ENCODE measurements around the gene CACNA1G.

Gene CACNA1G

GRCh38 chr17:50657627-50658026 is 97.1 kb downstream of the CACNA1G start:
- Mint-ChIP-seq H3K27me3 (peaks cover 5% of the 10 kb centered on the region), H3K36me3 (ENCODE audit: low read depth) (peaks cover 40% of the 10 kb centered on the region), H3K27ac (no peak overlapping the region), H3K9me3 (no peaks in the 10 kb centered on the region), H3K4me1 (ENCODE audit: low read depth) (peaks cover 47% of the 10 kb centered on the region), H3K4me3 (no peak overlapping the region)
- intact Hi-C loops (cut with micrococcal nuclease) = no loop called here

DNA sequence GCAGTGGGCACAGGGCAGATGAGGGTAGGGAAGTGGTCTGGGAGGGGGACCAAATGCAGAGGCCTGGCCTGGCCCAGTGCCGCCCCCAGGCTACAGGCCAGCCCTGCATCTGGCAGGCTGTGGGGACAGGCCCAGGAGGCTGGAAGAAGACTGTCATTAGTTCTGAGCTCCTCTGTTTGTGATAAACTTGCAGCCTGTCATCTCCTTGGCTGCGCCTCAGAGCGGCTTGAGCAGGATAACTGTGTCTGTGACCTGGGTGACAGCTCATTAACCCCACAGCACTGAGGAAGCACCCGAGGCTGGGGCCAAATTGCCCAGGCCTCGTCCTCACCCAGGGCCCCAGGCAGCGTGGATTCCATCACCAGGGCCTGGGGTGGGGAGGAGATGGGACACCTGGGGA is 98.1 kb downstream of the CACNA1G start:
- intact Hi-C loops (cut with micrococcal nuclease) = no loop called here
- Mint-ChIP-seq H3K27ac (peak overlapping the region; percentile 50), H3K36me3 (ENCODE audit: low read depth) (peaks cover 50% of the 10 kb centered on the region)

DNA sequence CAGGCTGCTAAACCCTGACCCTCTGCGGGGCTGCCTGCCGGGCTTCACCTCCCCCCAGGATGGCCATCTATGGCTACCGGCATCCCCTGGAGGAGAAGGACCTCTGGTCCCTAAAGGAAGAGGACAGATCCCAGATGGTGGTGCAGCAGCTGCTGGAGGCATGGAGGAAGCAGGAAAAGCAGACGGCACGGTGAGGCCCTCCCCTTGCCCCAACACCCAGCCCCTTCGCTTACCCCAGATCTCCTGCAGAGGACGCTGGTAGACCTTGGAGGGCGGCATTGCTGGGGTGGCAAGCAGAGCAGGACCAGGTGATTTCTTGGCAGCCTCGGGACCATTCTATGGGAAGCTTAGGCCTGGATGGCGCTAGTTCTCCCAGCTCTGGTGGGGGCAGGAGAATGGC is 98.7 kb downstream of the CACNA1G start:
- H3K27me3 Mint-ChIP-seq = peaks cover 4% of the 10 kb centered on the region
- peaks cover 63% of the 10 kb centered on the region for H3K4me1 Mint-ChIP-seq (ENCODE audit: low read depth)
- no peak overlapping the region for H3K4me3 Mint-ChIP-seq
- H3K9me3 Mint-ChIP-seq = no peaks in the 10 kb centered on the region
- peaks cover 55% of the 10 kb centered on the region for H3K36me3 Mint-ChIP-seq (ENCODE audit: low read depth)
- intact Hi-C loops (cut with micrococcal nuclease) = no loop called here
- peak overlapping the region; percentile 50 for H3K27ac Mint-ChIP-seq

More for the DNA sequence above, 98.1 kb downstream of the CACNA1G start:
- Mint-ChIP-seq H3K9me3 (no peaks in the 10 kb centered on the region), H3K4me3 (no peak overlapping the region), H3K4me1 (ENCODE audit: low read depth) (peaks cover 57% of the 10 kb centered on the region), H3K27me3 (peaks cover 4% of the 10 kb centered on the region)

GRCh38 chr17:50660042-50660886 is 99.7 kb downstream of the CACNA1G start:
- Mint-ChIP-seq H3K27ac (peak overlapping the region; percentile 73), H3K4me1 (ENCODE audit: low read depth) (peaks cover 64% of the 10 kb centered on the region)

DNA sequence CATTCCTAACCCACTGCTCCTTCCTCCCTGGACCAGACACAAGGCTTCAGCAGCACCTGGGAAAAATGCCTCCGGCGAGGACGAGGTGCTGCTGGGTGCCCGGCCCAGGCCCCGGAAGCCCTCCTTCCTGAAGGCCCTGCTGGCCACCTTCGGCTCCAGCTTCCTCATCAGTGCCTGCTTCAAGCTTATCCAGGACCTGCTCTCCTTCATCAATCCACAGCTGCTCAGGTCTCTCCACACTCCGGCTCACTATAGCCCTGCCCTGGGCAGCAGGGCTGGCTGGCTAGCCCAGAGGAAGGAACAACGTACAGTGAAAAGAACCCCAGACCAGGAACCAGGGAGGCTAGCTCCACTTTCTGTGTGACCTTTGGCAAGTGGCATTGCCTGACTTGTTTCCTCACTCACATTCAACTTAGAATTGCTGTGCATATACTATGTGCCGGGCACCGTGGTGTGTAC is 100.4 kb downstream of the CACNA1G start:
- Mint-ChIP-seq H3K4me1 (ENCODE audit: low read depth) (peaks cover 64% of the 10 kb centered on the region), H3K4me3 (no peak overlapping the region), H3K36me3 (ENCODE audit: low read depth) (peaks cover 57% of the 10 kb centered on the region), H3K9me3 (no peaks in the 10 kb centered on the region), H3K27ac (peak overlapping the region; percentile 73), H3K27me3 (peaks cover 4% of the 10 kb centered on the region)
- intact Hi-C loops (cut with micrococcal nuclease) = no loop called here

More at GRCh38 chr17:50660042-50660886, 99.7 kb downstream of the CACNA1G start:
- Mint-ChIP-seq H3K9me3 (no peaks in the 10 kb centered on the region), H3K27me3 (peaks cover 4% of the 10 kb centered on the region), H3K36me3 (ENCODE audit: low read depth) (peaks cover 57% of the 10 kb centered on the region), H3K4me3 (no peak overlapping the region)
- intact Hi-C loops (cut with micrococcal nuclease) = no loop called here

DNA sequence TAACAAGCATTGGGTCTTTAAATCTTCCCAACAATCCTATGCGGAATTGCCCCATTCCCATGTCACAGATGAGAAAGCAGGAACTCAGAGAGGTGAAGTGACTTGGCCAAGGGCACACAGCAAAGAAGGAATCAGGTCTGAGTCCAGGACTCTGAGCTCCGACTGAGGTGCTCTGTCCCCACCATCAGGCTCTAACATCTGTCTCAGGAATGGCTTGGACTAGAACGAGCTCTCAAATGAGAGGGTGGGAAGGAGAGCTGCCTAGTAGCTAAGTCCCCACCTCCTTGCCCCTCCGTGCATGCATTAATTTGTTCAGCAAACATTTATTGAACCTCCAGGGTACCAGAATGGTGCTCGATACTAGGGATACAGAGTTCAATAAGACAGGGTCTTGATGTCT is 100.8 kb downstream of the CACNA1G start:
- Mint-ChIP-seq H3K27ac (peak overlapping the region; percentile 73), H3K4me3 (no peak overlapping the region)

DNA sequence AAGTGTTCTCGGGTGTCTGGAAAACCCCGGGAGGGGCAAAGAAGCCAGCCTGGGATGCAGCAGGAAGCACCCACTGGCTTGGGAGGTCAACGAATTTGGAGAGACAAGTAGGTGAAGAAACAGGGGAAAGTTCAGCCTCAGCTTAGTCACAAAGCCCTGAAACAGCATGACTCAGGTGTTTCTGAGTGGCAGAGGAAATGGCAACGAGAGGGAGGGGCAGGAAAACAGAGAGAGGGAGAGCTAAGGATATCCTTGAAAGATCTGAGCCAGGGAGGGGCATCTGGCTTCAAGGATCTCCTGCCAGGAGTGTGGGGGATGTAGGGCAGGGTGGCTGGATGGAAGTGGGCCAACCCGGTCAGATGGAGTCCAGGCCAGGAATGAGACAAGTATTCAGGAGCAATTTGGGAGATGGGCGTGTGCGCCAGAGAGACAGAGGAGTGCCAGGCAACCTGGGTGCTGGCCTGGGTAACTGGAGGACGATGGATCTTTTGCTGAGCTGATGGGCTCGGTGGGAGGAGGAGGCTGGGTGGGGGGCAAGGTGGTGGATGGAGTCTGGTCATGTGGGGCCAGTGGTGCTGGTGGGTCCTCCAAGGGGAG is 101.4 kb downstream of the CACNA1G start:
- no peaks in the 10 kb centered on the region for H3K9me3 Mint-ChIP-seq
- peaks cover 5% of the 10 kb centered on the region for H3K27me3 Mint-ChIP-seq
- intact Hi-C loops (cut with micrococcal nuclease) = no loop called here
- peak overlapping the region; percentile 2 for H3K4me3 Mint-ChIP-seq
- peaks cover 50% of the 10 kb centered on the region for H3K36me3 Mint-ChIP-seq (ENCODE audit: low read depth)
- H3K27ac Mint-ChIP-seq = peak overlapping the region; percentile 73
- H3K4me1 Mint-ChIP-seq (ENCODE audit: low read depth) = peaks cover 64% of the 10 kb centered on the region

More for the DNA sequence above, 100.8 kb downstream of the CACNA1G start:
- Mint-ChIP-seq H3K4me1 (ENCODE audit: low read depth) (peaks cover 64% of the 10 kb centered on the region), H3K36me3 (ENCODE audit: low read depth) (peaks cover 55% of the 10 kb centered on the region), H3K9me3 (no peaks in the 10 kb centered on the region), H3K27me3 (peaks cover 5% of the 10 kb centered on the region)
- intact Hi-C loops (cut with micrococcal nuclease) = no loop called here

GRCh38 chr17:50662632-50663225 is 102.2 kb downstream of the CACNA1G start:
- peaks cover 50% of the 10 kb centered on the region for H3K36me3 Mint-ChIP-seq (ENCODE audit: low read depth)
- no peak overlapping the region for H3K4me3 Mint-ChIP-seq
- H3K4me1 Mint-ChIP-seq (ENCODE audit: low read depth) = peaks cover 71% of the 10 kb centered on the region
- intact Hi-C loops (cut with micrococcal nuclease) = no loop called here
- no peaks in the 10 kb centered on the region for H3K9me3 Mint-ChIP-seq
- H3K27me3 Mint-ChIP-seq = peaks cover 5% of the 10 kb centered on the region
- peak overlapping the region; percentile 73 for H3K27ac Mint-ChIP-seq

DNA sequence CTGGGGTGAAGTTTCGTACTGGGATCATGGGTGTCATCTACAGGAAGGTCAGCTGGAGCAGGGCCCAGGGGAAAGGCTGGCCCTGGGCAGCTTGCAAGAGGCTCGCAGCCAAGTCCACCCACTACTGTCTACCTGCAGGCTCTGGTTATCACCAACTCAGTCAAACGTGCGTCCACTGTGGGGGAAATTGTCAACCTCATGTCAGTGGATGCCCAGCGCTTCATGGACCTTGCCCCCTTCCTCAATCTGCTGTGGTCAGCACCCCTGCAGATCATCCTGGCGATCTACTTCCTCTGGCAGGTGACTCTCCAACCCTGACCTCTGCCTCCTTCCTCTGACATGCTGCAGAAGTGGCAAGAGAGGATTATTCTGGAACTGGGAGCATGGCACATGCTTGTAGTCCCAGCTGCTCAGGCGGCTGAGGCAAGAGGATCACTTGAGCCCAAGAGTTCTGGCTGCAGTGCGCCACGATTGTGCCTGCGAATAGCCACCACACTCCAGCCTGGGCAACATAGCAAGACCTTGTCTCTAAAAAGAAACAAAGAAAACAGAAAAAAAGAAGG is 103.4 kb downstream of the CACNA1G start:
- no peak overlapping the region for H3K4me3 Mint-ChIP-seq
- H3K36me3 Mint-ChIP-seq (ENCODE audit: low read depth) = peaks cover 50% of the 10 kb centered on the region
- intact Hi-C loops (cut with micrococcal nuclease) = no loop called here
- H3K4me1 Mint-ChIP-seq (ENCODE audit: low read depth) = peaks cover 70% of the 10 kb centered on the region
- H3K27me3 Mint-ChIP-seq = peaks cover 3% of the 10 kb centered on the region
- H3K9me3 Mint-ChIP-seq = no peaks in the 10 kb centered on the region
- H3K27ac Mint-ChIP-seq = no peak overlapping the region

GRCh38 chr17:50664788-50665458 is 104.4 kb downstream of the CACNA1G start:
- Mint-ChIP-seq H3K27me3 (peaks cover 3% of the 10 kb centered on the region), H3K4me3 (no peak overlapping the region), H3K4me1 (ENCODE audit: low read depth) (peaks cover 62% of the 10 kb centered on the region), H3K9me3 (no peaks in the 10 kb centered on the region), H3K27ac (no peak overlapping the region), H3K36me3 (ENCODE audit: low read depth) (peaks cover 56% of the 10 kb centered on the region)
- intact Hi-C loops (cut with micrococcal nuclease) = no loop called here

DNA sequence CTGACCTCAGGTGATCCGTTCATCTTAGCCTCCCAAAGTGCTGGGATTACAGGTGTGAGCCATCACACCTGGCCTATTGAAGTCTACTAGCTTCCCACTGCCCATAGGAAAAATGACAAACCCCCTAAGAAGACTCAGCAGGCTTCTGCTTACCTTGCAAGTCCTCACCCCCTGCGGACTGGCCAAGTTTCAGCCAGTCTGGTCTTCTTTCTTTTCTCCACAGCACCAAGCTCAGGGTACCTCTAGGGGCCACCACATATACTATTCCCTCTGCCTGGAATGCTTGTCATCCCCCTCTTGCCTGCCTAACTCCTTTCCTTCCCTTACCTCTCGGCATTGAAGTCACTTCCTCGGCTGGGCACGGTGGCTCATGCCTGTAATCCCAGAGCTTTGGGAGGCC is 105.3 kb downstream of the CACNA1G start:
- Mint-ChIP-seq H3K4me3 (no peak overlapping the region), H3K36me3 (ENCODE audit: low read depth) (peaks cover 59% of the 10 kb centered on the region), H3K27ac (no peak overlapping the region), H3K27me3 (peaks cover 3% of the 10 kb centered on the region), H3K9me3 (no peaks in the 10 kb centered on the region), H3K4me1 (ENCODE audit: low read depth) (peaks cover 57% of the 10 kb centered on the region)
- intact Hi-C loops (cut with micrococcal nuclease) = no loop called here

DNA sequence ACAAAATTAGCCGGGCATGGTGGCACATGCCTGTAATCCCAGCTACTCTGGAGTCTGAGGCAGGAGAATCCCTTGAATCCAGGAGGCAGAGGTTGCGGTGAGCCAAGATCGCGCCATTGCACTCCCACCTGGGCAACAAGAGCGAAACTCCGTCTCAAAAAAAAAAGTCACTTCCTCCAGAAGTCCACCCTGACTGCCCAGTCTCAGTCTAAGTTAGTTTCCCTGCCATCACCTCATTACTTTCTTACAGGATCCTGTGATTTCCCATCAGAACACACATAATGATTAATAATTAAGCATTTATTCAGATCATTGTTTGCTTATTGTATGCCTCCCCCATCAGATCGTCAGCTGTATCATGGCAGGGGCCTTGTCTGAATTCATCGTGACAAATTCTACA is 105.8 kb downstream of the CACNA1G start:
- H3K27me3 Mint-ChIP-seq = peaks cover 3% of the 10 kb centered on the region
- no peaks in the 10 kb centered on the region for H3K9me3 Mint-ChIP-seq
- no peak overlapping the region for H3K27ac Mint-ChIP-seq
- intact Hi-C loops (cut with micrococcal nuclease) = no loop called here
- H3K36me3 Mint-ChIP-seq (ENCODE audit: low read depth) = peaks cover 59% of the 10 kb centered on the region
- H3K4me1 Mint-ChIP-seq (ENCODE audit: low read depth) = peaks cover 53% of the 10 kb centered on the region
- no peak overlapping the region for H3K4me3 Mint-ChIP-seq

- H3K4me1 Mint-ChIP-seq (ENCODE audit: low read depth) = peaks cover 42% of the 10 kb centered on the region
- peaks cover 3% of the 10 kb centered on the region for H3K27me3 Mint-ChIP-seq
- intact Hi-C loops (cut with micrococcal nuclease) = no loop called here
- H3K27ac Mint-ChIP-seq = no peak overlapping the region
- peaks cover 61% of the 10 kb centered on the region for H3K36me3 Mint-ChIP-seq (ENCODE audit: low read depth)
- H3K9me3 Mint-ChIP-seq = no peaks in the 10 kb centered on the region
- no peak overlapping the region for H3K4me3 Mint-ChIP-seq
Measured at GRCh38 chr17:50667259-50668024, 106.9 kb downstream of the CACNA1G start.

All from dendritic cell treated with granulocyte-macrophage colony-stimulating factor and Interleukin-4, amounts not matched to agents 40 ng/mL and 50 ng/mL, for 4 days (primary cell).